Naive thymus-derived CD8-positive, alpha-beta T cell (primary cell): ENCODE results near the gene ARPC1B. TPM values are rescaled to one million over a fixed set of nuclear protein-coding genes. Genes with fewer than 3 reads are reported as not detected.
A peak's percentile ranks its signal among the peaks of the same experiment; 100 is the strongest.

Experiments used
- ATAC-seq, 2 donors: fragments of 150-1000 bp; cut with Tn5 transposase in 1 of 2; sonication (Bioruptor Pico), chemical (Tn5 transposase) in 1 of 2; 1 replicate in 1 of 2; 2 replicates in 1 of 2; pipeline ENCODE4 v1.10.0; 2021; ENCODE audit warnings: mild to moderate bottlenecking in 2 of 2, moderate library complexity in 2 of 2
- POLR2A ChIA-PET: fragments of 350-600 bp; sonication (Branson Sonifier 250); formaldehyde crosslinking; loops from one replicate; lab custom pipeline; 2021; ENCODE audit warnings: antibody characterized with exemption; lab: Charles Lee
- DNase-seq, 10 donors: peaks; one replicate each; pipeline versions ENCODE4 v3.0.0 to v3.0.0-alpha.2; 2020 to 2022
- H3K27ac Mint-ChIP-seq, 10 donors: one replicate each; pipeline ENCODE4 v1.8.0; 2020 to 2022; ENCODE audit warnings: mild to moderate bottlenecking in 10 of 10, mixed read lengths in 10 of 10, moderate library complexity in 4 of 10, inconsistent platforms in 1 of 10
- H3K27me3 Mint-ChIP-seq, 5 donors: one replicate each; pipeline ENCODE4 v1.8.0; 2021 to 2022; ENCODE audit warnings: mixed read lengths in 5 of 5
- H3K36me3 Mint-ChIP-seq, 3 donors: one replicate each; pipeline ENCODE4 v1.8.0; 2020 to 2022; ENCODE audit warnings: mixed read lengths in 3 of 3, mild to moderate bottlenecking in 2 of 3, inconsistent platforms in 1 of 3
- H3K4me1 Mint-ChIP-seq, 4 donors: one replicate each; pipeline ENCODE4 v1.8.0; 2021 to 2022; ENCODE audit warnings: mixed read lengths in 4 of 4
- H3K4me3 Mint-ChIP-seq, 10 donors: one replicate each; pipeline ENCODE4 v1.8.0; 2020 to 2022; ENCODE audit warnings: mild to moderate bottlenecking in 10 of 10, mixed read lengths in 10 of 10, moderate library complexity in 6 of 10, inconsistent platforms in 1 of 10
- H3K9me3 Mint-ChIP-seq, 9 donors: one replicate each; pipeline ENCODE4 v1.8.0; 2020 to 2022; ENCODE audit warnings: mixed read lengths in 9 of 9, mild to moderate bottlenecking in 3 of 9, inconsistent platforms in 1 of 9, moderate library complexity in 1 of 9
- polyA plus RNA-seq, 3 donors: library from polyadenylated mRNA; unstranded; fragments of 300-500 nt; fragmentation: Illumina TruSeq; gene quantifications; one replicate each; pipeline ENCODE4 v1.2.3, GENCODE V29; 2021
- total RNA-seq, 8 experiments: library from RNA in 2 of 8; stranded (reverse) in 2 of 8; gene quantifications; one replicate each; pipeline ENCODE4 v1.2.3 and lab custom pipeline; 2021 to 2026

Gene ARPC1B
- total and polyA plus RNA-seq, 5 experiments from 2014 or later: 165 to 712 (median 597) TPM

DNA sequence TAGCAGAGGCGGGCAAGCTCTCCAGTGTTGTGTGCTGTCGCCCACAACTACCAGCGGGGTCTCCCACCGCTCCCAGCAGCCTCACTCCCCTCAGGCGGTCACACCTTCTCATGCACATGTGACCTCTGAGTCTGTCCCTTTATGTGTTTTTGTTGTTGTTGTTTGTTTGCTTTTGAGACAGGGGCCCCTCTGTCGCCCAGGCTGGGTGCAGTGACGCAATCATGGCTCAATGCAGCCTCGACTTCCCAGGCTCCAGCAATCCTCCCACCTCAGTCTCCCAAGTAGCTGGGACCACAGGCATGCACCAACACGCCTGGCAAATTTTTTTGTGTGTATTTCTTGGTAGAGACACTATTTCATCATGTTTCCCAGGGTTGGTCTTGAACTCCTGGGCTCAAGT, 65.7 kb downstream of the ARPC1B start:
- no peaks in the 10 kb centered on the region for H3K9me3 Mint-ChIP-seq
- no peaks in the 10 kb centered on the region for H3K27me3 Mint-ChIP-seq
- ATAC-seq: no peak
- POLR2A ChIA-PET: interaction anchor here (2.3 kb wide), 1 partner anchor 118 kb away, joined by 10 read pairs; the partner anchor contains the start of gene ZNF655
- H3K36me3 Mint-ChIP-seq: peaks cover 0 to 27% (median 4%) of the 10 kb centered on the region in 3 donors
- peak in 1 of 10 donors; percentile 46 for DNase-seq
- peak overlapping the region; percentile 90 to 99 (median 96) for H3K4me3 Mint-ChIP-seq
- H3K27ac Mint-ChIP-seq: peak overlapping the region in 7 of 10 donors; percentile 91 to 98 (median 95)
- peaks cover 21 to 52% (median 45%) of the 10 kb centered on the region in 4 donors for H3K4me1 Mint-ChIP-seq

Other genes with a start within 250 kb of the ARPC1B start
- gene SMURF1, start 230.6 kb upstream of the ARPC1B start, total RNA-seq: 10 to 100 TPM; 29.0 to 29.1 TPM
- 1 to 10 TPM in 2 of 3 donors, under 1 TPM in 1; 0.95 to 3.2 (median 2.0) TPM for gene SMURF1, start 230.6 kb upstream of the ARPC1B start, polyA plus RNA-seq
- 1 to 10 TPM; 1.5 to 1.7 TPM for gene KPNA7, start 166.6 kb upstream of the ARPC1B start, total RNA-seq
- gene KPNA7, start 166.6 kb upstream of the ARPC1B start, polyA plus RNA-seq: not detected
- gene MYH16, start 101.9 kb upstream of the ARPC1B start, total RNA-seq: not detected
- gene MYH16, start 101.9 kb upstream of the ARPC1B start, polyA plus RNA-seq: not detected
- gene ARPC1A, start 48.8 kb upstream of the ARPC1B start, total RNA-seq: 10 to 100 TPM; 45.5 to 47.2 TPM
- gene ARPC1A, start 48.8 kb upstream of the ARPC1B start, polyA plus RNA-seq: 10 to 100 TPM; 42.7 to 74.8 (median 63.6) TPM
- gene PDAP1, start 33.9 kb downstream of the ARPC1B start, total RNA-seq: 10 to 100 TPM; 70.2 to 75.1 TPM
- gene PDAP1, start 33.9 kb downstream of the ARPC1B start, polyA plus RNA-seq: 10 to 100 TPM; 24.0 to 35.6 (median 33.4) TPM
- 10 to 100 TPM; 61.7 to 74.6 TPM for gene BUD31, start 34.2 kb downstream of the ARPC1B start, total RNA-seq
- 100 to 1,000 TPM; 151 to 216 (median 170) TPM for gene BUD31, start 34.2 kb downstream of the ARPC1B start, polyA plus RNA-seq
- 10 to 100 TPM; 11.5 to 13.8 TPM for gene PTCD1, start 64.1 kb downstream of the ARPC1B start, total RNA-seq
- 1 to 10 TPM; 2.0 to 3.9 (median 3.2) TPM for gene PTCD1, start 64.1 kb downstream of the ARPC1B start, polyA plus RNA-seq
- 10 to 100 TPM; 48.6 to 55.2 TPM for gene CPSF4, start 64.2 kb downstream of the ARPC1B start, total RNA-seq
- 10 to 100 TPM; 22.9 to 31.3 (median 28.1) TPM for gene CPSF4, start 64.2 kb downstream of the ARPC1B start, polyA plus RNA-seq
- 100 to 1,000 TPM; 150 to 165 TPM for gene ATP5MF, start 91.4 kb downstream of the ARPC1B start, total RNA-seq
- gene ATP5MF, start 91.4 kb downstream of the ARPC1B start, polyA plus RNA-seq: 100 to 1,000 TPM; 421 to 484 (median 453) TPM
- 10 to 100 TPM; 22.8 to 31.8 TPM for gene ZNF789, start 98.2 kb downstream of the ARPC1B start, total RNA-seq
- 1 to 10 TPM; 7.3 to 8.2 (median 8.0) TPM for gene ZNF789, start 98.2 kb downstream of the ARPC1B start, polyA plus RNA-seq
- 100 to 1,000 TPM; 107 to 120 TPM for gene ZNF394, start 125.6 kb downstream of the ARPC1B start, total RNA-seq
- 10 to 100 TPM; 58.5 to 67.1 (median 60.8) TPM for gene ZNF394, start 125.6 kb downstream of the ARPC1B start, polyA plus RNA-seq
- gene ZKSCAN5, start 129.9 kb downstream of the ARPC1B start, total RNA-seq: 1 to 10 TPM; 8.9 to 9.9 TPM
- 1 to 10 TPM; 3.0 to 5.7 (median 3.9) TPM for gene ZKSCAN5, start 129.9 kb downstream of the ARPC1B start, polyA plus RNA-seq
- gene FAM200A, start 177.4 kb downstream of the ARPC1B start, total RNA-seq: 10 to 100 TPM in 1 of 2 experiments, 1 to 10 TPM in 1; 8.6 to 11.3 TPM
- 1 to 10 TPM; 3.2 to 6.3 (median 5.4) TPM for gene FAM200A, start 177.4 kb downstream of the ARPC1B start, polyA plus RNA-seq
- 100 to 1,000 TPM; 179 to 181 TPM for gene ZNF655, start 183.9 kb downstream of the ARPC1B start, total RNA-seq
- 10 to 100 TPM; 70.3 to 86.3 (median 74.3) TPM for gene ZNF655, start 183.9 kb downstream of the ARPC1B start, polyA plus RNA-seq
- gene TMEM225B, start 223.5 kb downstream of the ARPC1B start, total RNA-seq: 1 to 10 TPM; 2.3 to 2.5 TPM
- gene TMEM225B, start 223.5 kb downstream of the ARPC1B start, polyA plus RNA-seq: 1 to 10 TPM; 2.7 to 3.4 (median 2.8) TPM
- gene ZSCAN25, start 242.2 kb downstream of the ARPC1B start, total RNA-seq: 10 to 100 TPM; 57.1 to 57.8 TPM
- gene ZSCAN25, start 242.2 kb downstream of the ARPC1B start, polyA plus RNA-seq: 10 to 100 TPM in 2 of 3 donors, 1 to 10 TPM in 1; 9.2 to 19.0 (median 16.2) TPM